Left ventricle myocardium inferior (tissue), 1 donor: ENCODE data around the gene ZNF668. TPM values are rescaled to one million over a fixed set of nuclear protein-coding genes. Genes with fewer than 3 reads are reported as not detected.
"Not testable (repeated sequence)": the region's sequence is repeated elsewhere in the genome, so short reads cannot be mapped to it uniquely, and the experiment has no call there.

Experiments used
- DNase-seq: peaks from one replicate; pipeline ENCODE4 v3.0.0-alpha.2; 2020
- H3K27ac ChIP-seq: fragments of 200-600 bp; replicated peaks from 2 replicates; pipeline ENCODE4 v1.8.0; 2021
- H3K27me3 ChIP-seq: fragments of 200-600 bp; 2 replicates; pipeline ENCODE4 v1.8.0; 2021; ENCODE audit warnings: low read depth
- H3K36me3 ChIP-seq: fragments of 200-600 bp; 2 replicates; pipeline ENCODE4 v1.8.0; 2021
- H3K4me1 ChIP-seq: fragments of 200-600 bp; 2 replicates; pipeline ENCODE4 v1.8.0; 2021
- H3K4me3 ChIP-seq: fragments of 200-600 bp; 2 replicates; pipeline ENCODE4 v1.8.0; 2021; ENCODE audit warnings: mild to moderate bottlenecking, moderate library complexity
- H3K9me3 ChIP-seq: fragments of 200-600 bp; replicated peaks from 2 replicates; pipeline ENCODE4 v1.8.0; 2021
- CTCF ChIP-seq: fragments of 200-600 bp; IDR thresholded peaks from 2 replicates; pipeline ENCODE4 v1.8.0; 2021; ENCODE audit warnings: antibody characterized with exemption, mild to moderate bottlenecking, borderline replicate concordance
- intact Hi-C: fragments of 100-400 bp; cut with micrococcal nuclease; formaldehyde crosslinking; loops from one replicate; pipeline ENCODE4 v1.11.0; 2022
- total RNA-seq: library from RNA; stranded (reverse); fragmentation: NEBNext Ultra II Directional; extraction: Animal tissue kit (Norgen Biotek cat#: 25700); gene quantifications from one replicate; pipeline ENCODE4 v1.2.1, GENCODE V29; 2021
- donor health status: DM: no; HTN: yes; CAD: no; lungs with severe emphysema.

Gene ZNF668
- total RNA-seq, 1 donor from 2014 or later, result 5.3 TPM

GRCh38 chr16:31105677-31106213 is 31.7 kb upstream of the ZNF668 start:
- no peaks in the 10 kb centered on the region for H3K27me3 ChIP-seq
- H3K27ac ChIP-seq, result peak overlapping the region; percentile 88
- peaks cover 31% of the 10 kb centered on the region for H3K4me1 ChIP-seq
- peak; percentile 91 for DNase-seq
- peak overlapping the region; percentile 54 for H3K4me3 ChIP-seq
- H3K36me3 ChIP-seq, result peaks cover 16% of the 10 kb centered on the region
- no peaks in the 10 kb centered on the region for H3K9me3 ChIP-seq
- intact Hi-C loops, result no loop called here
- TF ChIP-seq CTCF, result peak; percentile 82

GRCh38 chr16:31100876-31101641 is 27.0 kb upstream of the ZNF668 start:
- intact Hi-C loops, H3K4me1 ChIP-seq, H3K9me3 ChIP-seq, DNase-seq, H3K4me3 ChIP-seq, H3K27me3 ChIP-seq, H3K27ac ChIP-seq, H3K36me3 ChIP-seq: not testable (repeated sequence)

- Histone ChIP-seq H3K27ac (no peak overlapping the region), H3K9me3 (peaks cover 6% of the 10 kb centered on the region), H3K4me1 (peaks cover 6% of the 10 kb centered on the region), H3K27me3 (no peaks in the 10 kb centered on the region), H3K4me3 (no peak overlapping the region), H3K36me3 (no peaks in the 10 kb centered on the region)
- no peak for TF ChIP-seq CTCF
- no peak for DNase-seq
- intact Hi-C loops, result no loop called here
Observed at GRCh38 chr16:31099860-31100638, 26.0 kb upstream of the ZNF668 start.

GRCh38 chr16:31094424-31095120 is 20.5 kb upstream of the ZNF668 start, which contains the start of gene VKORC1:
TSS of gene VKORC1 (minus strand) at chr16:31094797. CDS start at chr16:31094729, 68 bp downstream.
- Histone ChIP-seq H3K4me3 (peak within 1 kb of the TSS; percentile 94), H3K27ac (peak within 1 kb of the TSS; percentile 92), H3K9me3 (no peaks in the 10 kb centered on the region), H3K4me1 (peaks cover 24% of the 10 kb centered on the region), H3K27me3 (no peaks in the 10 kb centered on the region), H3K36me3 (peaks cover 12% of the 10 kb centered on the region)
- intact Hi-C loops, result no loop called here
- DNase-seq, result peak; percentile 95
- TF ChIP-seq CTCF, result peak; percentile 12

GRCh38 chr16:31094088-31094423 is 20.0 kb upstream of the ZNF668 start:
- Histone ChIP-seq H3K9me3 (no peaks in the 10 kb centered on the region), H3K27ac (peak overlapping the region; percentile 92), H3K4me1 (peaks cover 24% of the 10 kb centered on the region), H3K36me3 (peaks cover 17% of the 10 kb centered on the region), H3K4me3 (peak overlapping the region; percentile 94), H3K27me3 (no peaks in the 10 kb centered on the region)
- DNase-seq, result no peak
- intact Hi-C loops, result no loop called here
- no peak for TF ChIP-seq CTCF
